Naive thymus-derived CD8-positive, alpha-beta T cell (primary cell): ENCODE results near the gene UNC5CL. TPM values are rescaled to one million over a fixed set of nuclear protein-coding genes. Genes with fewer than 3 reads are reported as not detected.

Experiments used
- ATAC-seq, 2 donors: fragments of 150-1000 bp; cut with Tn5 transposase in 1 of 2; sonication (Bioruptor Pico), chemical (Tn5 transposase) in 1 of 2; 1 replicate in 1 of 2; 2 replicates in 1 of 2; pipeline ENCODE4 v1.10.0; 2021; ENCODE audit warnings: mild to moderate bottlenecking in 2 of 2, moderate library complexity in 2 of 2
- POLR2A ChIA-PET: fragments of 350-600 bp; sonication (Branson Sonifier 250); formaldehyde crosslinking; loops from one replicate; lab custom pipeline; 2021; ENCODE audit warnings: antibody characterized with exemption; lab: Charles Lee
- DNase-seq, 10 donors: peaks; one replicate each; pipeline versions ENCODE4 v3.0.0 to v3.0.0-alpha.2; 2020 to 2022
- H3K27ac Mint-ChIP-seq, 10 donors: one replicate each; pipeline ENCODE4 v1.8.0; 2020 to 2022; ENCODE audit warnings: mild to moderate bottlenecking in 10 of 10, mixed read lengths in 10 of 10, moderate library complexity in 4 of 10, inconsistent platforms in 1 of 10
- H3K27me3 Mint-ChIP-seq, 5 donors: one replicate each; pipeline ENCODE4 v1.8.0; 2021 to 2022; ENCODE audit warnings: mixed read lengths in 5 of 5
- H3K36me3 Mint-ChIP-seq, 3 donors: one replicate each; pipeline ENCODE4 v1.8.0; 2020 to 2022; ENCODE audit warnings: mixed read lengths in 3 of 3, mild to moderate bottlenecking in 2 of 3, inconsistent platforms in 1 of 3
- H3K4me1 Mint-ChIP-seq, 4 donors: one replicate each; pipeline ENCODE4 v1.8.0; 2021 to 2022; ENCODE audit warnings: mixed read lengths in 4 of 4
- H3K4me3 Mint-ChIP-seq, 10 donors: one replicate each; pipeline ENCODE4 v1.8.0; 2020 to 2022; ENCODE audit warnings: mild to moderate bottlenecking in 10 of 10, mixed read lengths in 10 of 10, moderate library complexity in 6 of 10, inconsistent platforms in 1 of 10
- H3K9me3 Mint-ChIP-seq, 9 donors: one replicate each; pipeline ENCODE4 v1.8.0; 2020 to 2022; ENCODE audit warnings: mixed read lengths in 9 of 9, mild to moderate bottlenecking in 3 of 9, inconsistent platforms in 1 of 9, moderate library complexity in 1 of 9
- polyA plus RNA-seq, 3 donors: library from polyadenylated mRNA; unstranded; fragments of 300-500 nt; fragmentation: Illumina TruSeq; gene quantifications; one replicate each; pipeline ENCODE4 v1.2.3, GENCODE V29; 2021
- total RNA-seq, 8 experiments: library from RNA in 2 of 8; stranded (reverse) in 2 of 8; gene quantifications; one replicate each; pipeline ENCODE4 v1.2.3 and lab custom pipeline; 2021 to 2026

The UNC5CL gene
- total RNA-seq: 1 to 10 TPM; 6.3 to 7.3 TPM
- under 1 TPM in 2 of 3 donors, not detected in 1; 0.07 to 0.34 TPM for polyA plus RNA-seq
- 2.0 to 15.0 (median 4.5) reads per million in 6 experiments for total RNA-seq (lab: John Stamatoyannopoulos, UW)

DNA sequence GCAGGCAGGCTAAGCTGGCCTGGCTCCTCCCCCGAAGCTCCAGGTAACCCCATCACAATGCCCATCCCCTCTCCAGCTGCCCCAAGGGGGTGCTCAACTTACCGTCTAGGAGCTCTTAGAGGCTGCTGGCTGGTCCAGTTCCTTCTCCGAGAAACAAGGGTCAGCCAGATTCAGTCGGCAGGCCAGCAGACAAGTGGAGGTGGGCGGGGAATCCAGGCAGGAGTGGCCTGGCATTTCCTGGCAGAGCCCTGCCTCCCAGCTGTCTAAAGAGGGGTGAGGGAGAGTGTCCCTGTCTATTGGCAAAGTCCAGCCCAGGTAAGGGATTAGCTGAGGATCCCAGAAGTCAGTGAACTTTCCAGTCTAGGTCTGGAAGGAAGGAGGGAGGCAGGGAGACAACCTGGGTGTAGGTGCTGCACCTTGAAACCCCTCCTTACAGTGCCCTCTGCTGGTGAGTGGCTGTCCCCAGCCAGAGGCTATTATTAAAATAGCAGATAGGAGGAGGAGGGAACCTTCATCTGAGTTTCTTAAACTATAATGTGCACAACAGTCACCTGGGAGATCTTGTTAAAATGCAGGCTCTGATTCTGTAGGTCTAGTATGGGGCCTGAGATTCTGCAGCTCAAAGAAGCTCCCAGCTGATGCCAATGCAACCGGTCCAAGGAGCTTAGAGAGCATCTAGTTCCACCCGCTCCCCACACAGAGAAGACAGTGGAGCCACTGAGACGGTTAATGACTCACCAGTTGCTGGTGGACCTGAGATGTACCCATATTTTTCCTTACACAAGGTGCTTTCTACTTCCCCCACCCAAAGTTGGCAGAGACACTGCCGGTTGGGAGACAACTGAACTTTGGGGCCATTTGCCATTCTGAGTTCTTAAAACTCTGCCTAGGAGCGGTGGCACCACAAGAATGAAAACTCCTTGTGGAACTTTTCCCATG lies at the start of gene UNC5CL:
TSS of gene UNC5CL (minus strand) at position 162 of the 939 bp plus-strand sequence. CDS start 4,147 bp downstream, outside the sequence.
- ATAC-seq (peak; percentile 72 to 80), DNase-seq (peak; percentile 26 to 74 (median 41))
- Mint-ChIP-seq H3K9me3 (no peaks in the 10 kb centered on the region), H3K4me1 (peaks cover 0 to 3% (median 2%) of the 10 kb centered on the region in 4 donors), H3K36me3 (peaks cover 0 to 9% (median 4%) of the 10 kb centered on the region in 3 donors), H3K4me3 (no peak within 1 kb of the TSS), H3K27ac (peak within 1 kb of the TSS in 2 of 10 donors; percentile 28 to 48), H3K27me3 (no peaks in the 10 kb centered on the region)
- POLR2A ChIA-PET: no interaction called here

- H3K36me3 Mint-ChIP-seq: peaks cover 0 to 91% (median 29%) of the 10 kb centered on the region in 3 donors
- POLR2A ChIA-PET: no interaction called here
- peak overlapping the region in 1 of 10 donors; percentile 40 for H3K27ac Mint-ChIP-seq
- H3K27me3 Mint-ChIP-seq: no peaks in the 10 kb centered on the region
- no peak for DNase-seq
- H3K9me3 Mint-ChIP-seq: no peaks in the 10 kb centered on the region
- H3K4me1 Mint-ChIP-seq: peaks cover 4 to 16% (median 12%) of the 10 kb centered on the region in 4 donors
- H3K4me3 Mint-ChIP-seq: no peak overlapping the region
- no peak for ATAC-seq
Observed at GRCh38 chr6:41088451-41088850, 49.4 kb upstream of the UNC5CL start.

- no peak for ATAC-seq
- Mint-ChIP-seq H3K27ac (no peak overlapping the region), H3K9me3 (no peaks in the 10 kb centered on the region), H3K4me1 (peaks cover 16 to 48% (median 42%) of the 10 kb centered on the region in 4 donors), H3K36me3 (peaks cover 0 to 86% (median 20%) of the 10 kb centered on the region in 3 donors), H3K4me3 (no peak overlapping the region), H3K27me3 (no peaks in the 10 kb centered on the region)
- POLR2A ChIA-PET: no interaction called here
- no peak for DNase-seq
Observed at GRCh38 chr6:41085182-41085581, 46.2 kb upstream of the UNC5CL start.

DNA sequence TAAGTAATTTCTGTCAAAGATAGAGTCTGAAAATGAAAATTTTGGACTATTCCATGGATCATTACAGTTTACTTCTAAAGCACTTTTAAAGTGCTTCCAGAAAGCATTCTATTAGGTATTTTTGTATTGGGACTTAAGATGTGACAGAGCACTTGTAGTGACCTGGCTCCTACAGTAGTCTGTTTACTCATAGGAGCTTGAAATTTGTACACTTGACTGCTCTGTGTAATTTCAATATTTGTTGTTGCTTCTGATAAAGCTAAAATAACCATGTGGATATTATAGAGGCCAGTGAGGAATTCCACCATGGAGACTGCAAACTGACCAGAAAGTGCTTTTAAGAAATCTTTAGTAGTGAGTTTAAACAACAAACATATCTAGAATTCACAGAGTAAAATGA lies 44.1 kb upstream of the UNC5CL start:
- Mint-ChIP-seq H3K27ac (peak overlapping the region in 1 of 10 donors; percentile 59), H3K4me3 (no peak overlapping the region), H3K36me3 (peaks cover 4 to 78% (median 23%) of the 10 kb centered on the region in 3 donors), H3K27me3 (no peaks in the 10 kb centered on the region), H3K4me1 (peaks cover 18 to 63% (median 59%) of the 10 kb centered on the region in 4 donors), H3K9me3 (no peaks in the 10 kb centered on the region)
- DNase-seq: no peak
- no peak for ATAC-seq
- POLR2A ChIA-PET: no interaction called here

DNA sequence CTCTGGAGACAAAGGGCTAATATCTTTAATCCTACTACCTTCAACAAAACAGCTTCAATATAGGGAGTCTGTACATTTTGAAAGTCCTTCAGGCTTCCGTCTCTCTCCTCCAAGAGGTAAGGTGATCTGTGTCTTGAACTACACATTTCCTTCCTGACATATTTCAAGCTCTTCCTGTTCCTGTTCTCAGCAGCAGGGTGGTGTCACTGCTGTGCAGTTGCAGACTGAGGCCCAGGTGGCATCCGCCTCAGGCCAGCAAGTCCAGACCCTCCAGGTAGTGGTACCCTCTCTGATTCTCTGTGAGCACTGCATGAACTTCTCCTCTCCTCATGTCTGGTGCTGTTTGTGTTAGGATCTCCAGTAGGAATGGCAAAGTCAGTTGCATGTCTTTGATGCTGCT lies 41.6 kb upstream of the UNC5CL start:
- POLR2A ChIA-PET: interaction anchor here (1.0 kb wide), 1 partner anchor 8 kb away, joined by 5 read pairs; the partner anchor contains the start of genes NFYA and OARD1
- peak; percentile 92 to 97 for ATAC-seq

DNA sequence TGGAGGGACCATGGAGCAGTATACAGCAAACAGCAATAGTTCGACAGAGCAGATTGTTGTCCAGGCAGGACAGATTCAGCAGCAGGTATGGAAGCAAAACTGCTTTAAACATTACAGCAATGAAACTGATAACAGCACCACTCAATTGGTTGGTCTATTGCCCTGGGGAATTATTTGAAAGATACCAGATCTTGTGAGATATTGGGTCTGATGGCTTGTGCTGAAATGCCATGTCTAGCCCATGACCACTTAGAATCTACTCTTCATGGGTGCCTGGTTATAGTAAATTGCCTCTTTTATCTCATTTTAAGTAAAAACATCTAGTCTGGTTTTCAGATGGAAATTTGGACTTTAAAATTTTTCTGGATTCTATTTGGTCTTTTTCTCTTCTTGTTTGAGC lies 40.1 kb upstream of the UNC5CL start:
- Mint-ChIP-seq H3K27me3 (no peaks in the 10 kb centered on the region), H3K4me3 (peak overlapping the region in 3 of 10 donors; percentile 12 to 31 (median 26)), H3K4me1 (peaks cover 30 to 89% (median 80%) of the 10 kb centered on the region in 4 donors), H3K27ac (peak overlapping the region in 9 of 10 donors; percentile 75 to 95 (median 89)), H3K9me3 (no peaks in the 10 kb centered on the region), H3K36me3 (peaks cover 4 to 45% (median 15%) of the 10 kb centered on the region in 3 donors)
- DNase-seq (no peak), ATAC-seq (no peak)
- POLR2A ChIA-PET: interaction anchor here (0.6 kb wide), 1 partner anchor 1850 kb away, joined by 5 read pairs; the partner anchor contains the start of gene CNPY3

More for the DNA sequence above, 41.6 kb upstream of the UNC5CL start:
- DNase-seq: peak in 5 of 10 donors; percentile 7 to 46 (median 34)
- Mint-ChIP-seq H3K36me3 (peaks cover 4 to 57% (median 21%) of the 10 kb centered on the region in 3 donors), H3K4me1 (peaks cover 19 to 76% (median 69%) of the 10 kb centered on the region in 4 donors), H3K9me3 (no peaks in the 10 kb centered on the region), H3K27ac (peak overlapping the region; percentile 88 to 95 (median 92)), H3K4me3 (peak overlapping the region; percentile 74 to 89 (median 82)), H3K27me3 (no peaks in the 10 kb centered on the region)

- Mint-ChIP-seq H3K4me1 (peaks cover 33 to 88% (median 75%) of the 10 kb centered on the region in 4 donors), H3K27me3 (no peaks in the 10 kb centered on the region), H3K27ac (peak overlapping the region in 5 of 10 donors; percentile 20 to 92 (median 31)), H3K36me3 (peaks cover 8 to 36% (median 9%) of the 10 kb centered on the region in 3 donors), H3K9me3 (no peaks in the 10 kb centered on the region), H3K4me3 (no peak overlapping the region)
- no peak for ATAC-seq
- POLR2A ChIA-PET: no interaction called here
- no peak for DNase-seq
Observed at GRCh38 chr6:41078101-41078500, 39.1 kb upstream of the UNC5CL start.

DNA sequence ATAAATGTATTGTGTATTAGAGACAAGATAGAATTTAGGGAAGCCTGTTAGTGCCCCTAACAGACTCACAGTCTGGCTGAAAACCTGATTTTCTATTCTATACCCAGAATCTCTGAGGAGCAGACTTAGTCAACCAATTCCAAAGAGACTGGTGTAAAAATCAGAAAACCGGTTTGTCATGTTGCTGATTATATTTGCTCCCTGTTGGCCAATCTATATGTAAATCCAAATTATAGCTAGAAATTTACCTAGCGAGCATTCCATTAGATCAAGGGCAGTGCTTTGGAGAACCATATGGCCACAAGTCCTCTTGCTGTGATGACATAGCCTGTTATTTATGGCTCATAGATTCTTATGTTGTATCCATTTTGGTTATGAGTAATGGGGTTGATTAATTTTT lies 38.5 kb upstream of the UNC5CL start:
- Mint-ChIP-seq H3K27ac (peak overlapping the region in 4 of 10 donors; percentile 58 to 95 (median 71)), H3K9me3 (no peaks in the 10 kb centered on the region), H3K27me3 (peaks cover 0 to 2% (median 0%) of the 10 kb centered on the region in 5 donors), H3K4me3 (no peak overlapping the region), H3K36me3 (peaks cover 8 to 30% (median 9%) of the 10 kb centered on the region in 3 donors), H3K4me1 (peaks cover 31 to 83% (median 70%) of the 10 kb centered on the region in 4 donors)
- ATAC-seq (no peak), DNase-seq (no peak)
- POLR2A ChIA-PET: no interaction called here

DNA sequence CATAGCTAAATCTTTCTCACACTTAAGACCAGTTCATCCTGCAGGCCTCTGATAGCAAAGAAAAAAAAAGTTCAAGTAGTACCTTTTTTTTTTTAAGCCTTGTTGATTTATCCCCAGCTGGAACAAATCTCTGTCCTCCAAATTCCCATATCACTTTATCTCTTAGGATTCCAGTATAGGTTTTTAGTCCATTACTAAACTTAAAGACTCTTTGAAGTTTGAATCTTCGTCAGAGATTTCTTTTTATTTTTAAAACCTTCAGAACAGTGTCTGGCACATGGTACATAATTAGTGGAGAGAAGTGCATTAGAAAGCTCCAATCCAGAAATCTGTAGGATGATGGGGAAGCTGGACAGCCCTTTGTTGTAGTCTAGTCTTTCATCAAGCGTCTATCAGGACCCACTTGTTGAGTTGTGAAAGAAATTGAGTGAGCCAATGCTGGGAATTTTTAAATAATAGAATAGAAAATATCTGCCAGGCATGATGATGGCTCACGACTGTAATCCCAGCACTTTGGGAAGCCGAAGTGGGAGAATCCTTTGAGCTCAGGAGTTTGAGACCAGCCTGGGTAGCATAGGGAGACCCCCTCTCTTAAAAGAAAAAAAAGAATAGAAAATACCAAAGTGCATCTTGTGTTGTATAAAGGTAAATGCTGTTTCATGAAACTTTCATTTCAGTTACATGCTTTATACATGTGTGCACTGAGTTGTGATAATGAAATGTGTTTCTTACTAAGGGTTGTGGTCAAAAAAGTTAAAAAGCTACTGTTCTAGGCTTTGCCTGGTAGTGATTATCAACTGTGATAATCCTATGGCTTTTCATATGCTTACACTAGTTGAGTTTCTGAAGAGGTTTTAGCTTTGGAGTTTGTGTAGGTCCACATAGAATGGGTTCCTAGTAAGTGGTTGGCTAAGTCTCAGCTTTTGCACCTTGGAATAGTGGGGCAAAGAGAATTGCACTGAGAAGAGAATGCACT lies 36.9 kb upstream of the UNC5CL start:
- H3K4me1 Mint-ChIP-seq: peaks cover 27 to 75% (median 64%) of the 10 kb centered on the region in 4 donors
- H3K27me3 Mint-ChIP-seq: peaks cover 0 to 4% (median 0%) of the 10 kb centered on the region in 5 donors
- ATAC-seq (no peak), DNase-seq (no peak)
- peaks cover 8 to 25% (median 12%) of the 10 kb centered on the region in 3 donors for H3K36me3 Mint-ChIP-seq
- peak overlapping the region; percentile 53 to 99 (median 94) for H3K27ac Mint-ChIP-seq
- POLR2A ChIA-PET: interaction anchor here (0.7 kb wide), 1 partner anchor 103 kb away, joined by 3 read pairs; no protein-coding TSS in a partner anchor
- H3K9me3 Mint-ChIP-seq: no peaks in the 10 kb centered on the region
- H3K4me3 Mint-ChIP-seq: peak overlapping the region in 9 of 10 donors; percentile 55 to 98 (median 67)

DNA sequence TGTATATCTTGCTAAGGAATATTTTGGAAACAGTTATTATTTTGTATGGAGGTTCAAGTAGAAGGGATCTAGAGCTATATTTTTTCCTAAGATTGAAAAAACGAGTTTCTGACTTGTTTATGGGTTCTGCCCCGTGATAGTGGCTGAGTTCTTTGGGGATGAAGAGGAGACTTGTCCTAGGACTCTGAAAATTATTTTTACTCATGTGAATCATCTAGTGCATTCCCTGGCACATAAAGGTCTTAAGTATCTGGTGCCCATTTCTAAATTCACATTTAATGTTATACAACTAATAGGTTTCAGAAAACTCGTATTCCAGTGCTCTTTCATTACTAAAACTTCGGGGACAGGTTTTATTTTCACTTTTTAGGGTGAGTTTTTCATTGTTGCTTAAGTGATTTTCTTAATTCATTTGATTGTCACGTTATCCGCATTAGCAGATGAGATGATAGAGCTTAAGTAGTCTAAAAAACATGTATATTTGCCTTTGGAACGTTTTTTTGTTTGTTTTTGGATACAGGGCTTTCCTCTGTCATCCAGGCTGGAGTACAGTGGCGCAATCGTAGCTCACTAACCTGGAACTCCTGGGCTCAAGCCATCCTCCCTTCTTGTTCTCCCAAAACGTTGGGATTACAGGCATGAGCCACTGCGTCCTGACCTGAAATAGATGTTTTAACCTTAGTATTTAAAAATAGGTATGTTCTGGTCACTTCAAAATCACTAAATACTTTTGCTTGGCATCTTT lies 35.8 kb upstream of the UNC5CL start:
- Mint-ChIP-seq H3K4me1 (peaks cover 20 to 71% (median 60%) of the 10 kb centered on the region in 4 donors), H3K9me3 (no peaks in the 10 kb centered on the region), H3K27ac (peak overlapping the region; percentile 92 to 99 (median 96)), H3K27me3 (peaks cover 0 to 4% (median 0%) of the 10 kb centered on the region in 5 donors), H3K4me3 (peak overlapping the region; percentile 91 to 98 (median 97)), H3K36me3 (peaks cover 8 to 21% (median 12%) of the 10 kb centered on the region in 3 donors)
- POLR2A ChIA-PET: interaction anchor here (1.0 kb wide), 1 partner anchor 126 kb away, joined by 3 read pairs; the partner anchor contains the start of gene TREML2
- ATAC-seq (no peak), DNase-seq (no peak)
